ENCODE measurements around the gene NAB2. TPM values are rescaled to one million over a fixed set of nuclear protein-coding genes. Genes with fewer than 3 reads are reported as not detected.

NAB2 gene
- total and polyA plus RNA-seq, 10 of the 15 experiments (the other 5 are each of a cell fraction or from before 2014, with no cell fraction given): 0.35 to 35.2 (median 15.3) TPM

DNA sequence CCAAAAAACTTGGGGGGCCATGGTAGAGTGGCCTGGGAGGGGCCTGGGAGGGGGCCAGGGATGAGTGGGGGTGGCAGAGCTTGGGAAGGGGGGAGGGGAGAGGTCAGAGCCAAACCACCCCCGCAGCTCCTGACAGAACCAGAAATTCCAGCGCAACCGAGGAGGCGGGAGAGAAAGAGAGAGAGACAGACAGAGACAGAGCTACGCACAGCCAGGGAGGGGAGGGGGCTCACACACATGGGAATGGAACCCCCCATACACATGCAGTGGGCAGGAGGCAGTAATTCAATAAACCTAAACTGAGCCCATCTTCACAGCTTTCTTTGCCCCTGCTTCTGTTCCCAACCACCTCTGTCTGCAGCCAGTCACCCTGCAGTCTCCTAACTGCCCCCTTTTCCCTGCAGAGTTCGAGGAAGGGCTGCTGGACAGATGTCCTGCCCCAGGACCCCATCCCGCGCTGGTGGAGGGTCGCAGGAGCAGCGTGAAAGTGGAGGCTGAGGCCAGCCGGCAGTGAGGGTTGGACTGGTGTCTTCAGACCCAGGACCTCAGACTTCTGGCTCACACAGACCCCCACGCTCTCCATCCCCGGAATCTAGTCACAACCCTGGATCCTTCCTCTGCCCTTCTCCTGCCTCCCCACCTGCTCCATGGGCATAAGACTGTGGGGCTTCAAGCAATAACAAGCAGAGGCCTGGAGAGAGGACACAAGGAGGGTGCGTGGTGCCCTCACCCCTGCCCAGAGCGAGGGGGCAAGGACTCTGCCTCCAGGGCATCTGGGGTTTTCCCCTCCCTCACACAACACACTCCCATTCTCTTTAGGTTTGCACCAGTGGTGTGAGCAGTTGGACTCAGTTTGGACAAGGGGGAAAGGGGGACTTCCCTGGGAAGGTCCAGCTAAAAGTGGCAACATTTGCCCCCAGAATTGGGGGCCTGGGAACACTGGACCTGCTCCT lies 5.6 kb downstream of the NAB2 start (continued):
- TF ChIP-seq, protein P1, sequence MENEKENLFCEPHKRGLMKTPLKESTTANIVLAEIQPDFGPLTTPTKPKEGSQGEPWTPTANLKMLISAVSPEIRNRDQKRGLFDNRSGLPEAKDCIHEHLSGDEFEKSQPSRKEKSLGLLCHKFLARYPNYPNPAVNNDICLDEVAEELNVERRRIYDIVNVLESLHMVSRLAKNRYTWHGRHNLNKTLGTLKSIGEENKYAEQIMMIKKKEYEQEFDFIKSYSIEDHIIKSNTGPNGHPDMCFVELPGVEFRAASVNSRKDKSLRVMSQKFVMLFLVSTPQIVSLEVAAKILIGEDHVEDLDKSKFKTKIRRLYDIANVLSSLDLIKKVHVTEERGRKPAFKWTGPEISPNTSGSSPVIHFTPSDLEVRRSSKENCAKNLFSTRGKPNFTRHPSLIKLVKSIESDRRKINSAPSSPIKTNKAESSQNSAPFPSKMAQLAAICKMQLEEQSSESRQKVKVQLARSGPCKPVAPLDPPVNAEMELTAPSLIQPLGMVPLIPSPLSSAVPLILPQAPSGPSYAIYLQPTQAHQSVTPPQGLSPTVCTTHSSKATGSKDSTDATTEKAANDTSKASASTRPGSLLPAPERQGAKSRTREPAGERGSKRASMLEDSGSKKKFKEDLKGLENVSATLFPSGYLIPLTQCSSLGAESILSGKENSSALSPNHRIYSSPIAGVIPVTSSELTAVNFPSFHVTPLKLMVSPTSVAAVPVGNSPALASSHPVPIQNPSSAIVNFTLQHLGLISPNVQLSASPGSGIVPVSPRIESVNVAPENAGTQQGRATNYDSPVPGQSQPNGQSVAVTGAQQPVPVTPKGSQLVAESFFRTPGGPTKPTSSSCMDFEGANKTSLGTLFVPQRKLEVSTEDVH (IDR thresholded peaks at IDR 0.05; ENCODE audit: low read depth, partially characterized antibody): no peak
- TF ChIP-seq, protein P2, sequence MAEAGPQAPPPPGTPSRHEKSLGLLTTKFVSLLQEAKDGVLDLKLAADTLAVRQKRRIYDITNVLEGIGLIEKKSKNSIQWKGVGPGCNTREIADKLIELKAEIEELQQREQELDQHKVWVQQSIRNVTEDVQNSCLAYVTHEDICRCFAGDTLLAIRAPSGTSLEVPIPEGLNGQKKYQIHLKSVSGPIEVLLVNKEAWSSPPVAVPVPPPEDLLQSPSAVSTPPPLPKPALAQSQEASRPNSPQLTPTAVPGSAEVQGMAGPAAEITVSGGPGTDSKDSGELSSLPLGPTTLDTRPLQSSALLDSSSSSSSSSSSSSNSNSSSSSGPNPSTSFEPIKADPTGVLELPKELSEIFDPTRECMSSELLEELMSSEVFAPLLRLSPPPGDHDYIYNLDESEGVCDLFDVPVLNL (IDR thresholded peaks at IDR 0.05; ENCODE audit: low read depth, low read length): no peak
- TF ChIP-seq TAF1 (IDR thresholded peaks at IDR 0.05; ENCODE audit: borderline replicate concordance, low read depth, low read length) (0 out of 2 replicates have a peak, but pooled peaks have one; percentile 7), YBX1 (IDR thresholded peaks at IDR 0.05) (no peak), ESRRA (IDR thresholded peaks at IDR 0.05; ENCODE audit: low read length) (no peak), POLR2A (IDR thresholded peaks at IDR 0.05; ENCODE audit: low read depth, low read length) (peak; percentile 29; the same call in 1 of the 2 replicates), TCF3 (IDR thresholded peaks at IDR 0.05; ENCODE audit: borderline replicate concordance, insufficient read depth, low read depth, low read length) (0 out of 2 replicates have a peak, but pooled peaks have one; percentile 1), SMC3 (IDR thresholded peaks at IDR 0.05; ENCODE audit: borderline replicate concordance, low read length) (no peak), CREB1 (IDR thresholded peaks at IDR 0.05; ENCODE audit: low read depth) (no peak)
- TF ChIP-seq, protein P3, sequence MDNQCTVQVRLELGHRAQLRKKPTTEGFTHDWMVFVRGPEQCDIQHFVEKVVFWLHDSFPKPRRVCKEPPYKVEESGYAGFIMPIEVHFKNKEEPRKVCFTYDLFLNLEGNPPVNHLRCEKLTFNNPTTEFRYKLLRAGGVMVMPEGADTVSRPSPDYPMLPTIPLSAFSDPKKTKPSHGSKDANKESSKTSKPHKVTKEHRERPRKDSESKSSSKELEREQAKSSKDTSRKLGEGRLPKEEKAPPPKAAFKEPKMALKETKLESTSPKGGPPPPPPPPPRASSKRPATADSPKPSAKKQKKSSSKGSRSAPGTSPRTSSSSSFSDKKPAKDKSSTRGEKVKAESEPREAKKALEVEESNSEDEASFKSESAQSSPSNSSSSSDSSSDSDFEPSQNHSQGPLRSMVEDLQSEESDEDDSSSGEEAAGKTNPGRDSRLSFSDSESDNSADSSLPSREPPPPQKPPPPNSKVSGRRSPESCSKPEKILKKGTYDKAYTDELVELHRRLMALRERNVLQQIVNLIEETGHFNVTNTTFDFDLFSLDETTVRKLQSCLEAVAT (IDR thresholded peaks at IDR 0.05): no peak
- TF ChIP-seq, protein P4, sequence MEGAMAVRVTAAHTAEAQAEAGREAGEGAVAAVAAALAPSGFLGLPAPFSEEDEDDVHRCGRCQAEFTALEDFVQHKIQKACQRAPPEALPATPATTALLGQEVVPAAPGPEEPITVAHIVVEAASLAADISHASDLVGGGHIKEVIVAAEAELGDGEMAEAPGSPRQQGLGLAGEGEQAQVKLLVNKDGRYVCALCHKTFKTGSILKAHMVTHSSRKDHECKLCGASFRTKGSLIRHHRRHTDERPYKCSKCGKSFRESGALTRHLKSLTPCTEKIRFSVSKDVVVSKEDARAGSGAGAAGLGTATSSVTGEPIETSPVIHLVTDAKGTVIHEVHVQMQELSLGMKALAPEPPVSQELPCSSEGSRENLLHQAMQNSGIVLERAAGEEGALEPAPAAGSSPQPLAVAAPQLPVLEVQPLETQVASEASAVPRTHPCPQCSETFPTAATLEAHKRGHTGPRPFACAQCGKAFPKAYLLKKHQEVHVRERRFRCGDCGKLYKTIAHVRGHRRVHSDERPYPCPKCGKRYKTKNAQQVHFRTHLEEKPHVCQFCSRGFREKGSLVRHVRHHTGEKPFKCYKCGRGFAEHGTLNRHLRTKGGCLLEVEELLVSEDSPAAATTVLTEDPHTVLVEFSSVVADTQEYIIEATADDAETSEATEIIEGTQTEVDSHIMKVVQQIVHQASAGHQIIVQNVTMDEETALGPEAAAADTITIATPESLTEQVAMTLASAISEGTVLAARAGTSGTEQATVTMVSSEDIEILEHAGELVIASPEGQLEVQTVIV (IDR thresholded peaks at IDR 0.05; ENCODE audit: borderline replicate concordance, partially characterized antibody): no peak
- TF ChIP-seq, protein P5, sequence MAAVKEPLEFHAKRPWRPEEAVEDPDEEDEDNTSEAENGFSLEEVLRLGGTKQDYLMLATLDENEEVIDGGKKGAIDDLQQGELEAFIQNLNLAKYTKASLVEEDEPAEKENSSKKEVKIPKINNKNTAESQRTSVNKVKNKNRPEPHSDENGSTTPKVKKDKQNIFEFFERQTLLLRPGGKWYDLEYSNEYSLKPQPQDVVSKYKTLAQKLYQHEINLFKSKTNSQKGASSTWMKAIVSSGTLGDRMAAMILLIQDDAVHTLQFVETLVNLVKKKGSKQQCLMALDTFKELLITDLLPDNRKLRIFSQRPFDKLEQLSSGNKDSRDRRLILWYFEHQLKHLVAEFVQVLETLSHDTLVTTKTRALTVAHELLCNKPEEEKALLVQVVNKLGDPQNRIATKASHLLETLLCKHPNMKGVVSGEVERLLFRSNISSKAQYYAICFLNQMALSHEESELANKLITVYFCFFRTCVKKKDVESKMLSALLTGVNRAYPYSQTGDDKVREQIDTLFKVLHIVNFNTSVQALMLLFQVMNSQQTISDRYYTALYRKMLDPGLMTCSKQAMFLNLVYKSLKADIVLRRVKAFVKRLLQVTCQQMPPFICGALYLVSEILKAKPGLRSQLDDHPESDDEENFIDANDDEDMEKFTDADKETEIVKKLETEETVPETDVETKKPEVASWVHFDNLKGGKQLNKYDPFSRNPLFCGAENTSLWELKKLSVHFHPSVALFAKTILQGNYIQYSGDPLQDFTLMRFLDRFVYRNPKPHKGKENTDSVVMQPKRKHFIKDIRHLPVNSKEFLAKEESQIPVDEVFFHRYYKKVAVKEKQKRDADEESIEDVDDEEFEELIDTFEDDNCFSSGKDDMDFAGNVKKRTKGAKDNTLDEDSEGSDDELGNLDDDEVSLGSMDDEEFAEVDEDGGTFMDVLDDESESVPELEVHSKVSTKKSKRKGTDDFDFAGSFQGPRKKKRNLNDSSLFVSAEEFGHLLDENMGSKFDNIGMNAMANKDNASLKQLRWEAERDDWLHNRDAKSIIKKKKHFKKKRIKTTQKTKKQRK (IDR thresholded peaks at IDR 0.05; ENCODE audit: low read depth, low read length): no peak
